ENCODE data around the gene RUFY3. TPM values are rescaled to one million over a fixed set of nuclear protein-coding genes. Genes with fewer than 3 reads are reported as not detected.

RUFY3 gene
- total and polyA plus RNA-seq, 2 of the 13 experiments (the other 11 are each of a cell fraction or from before 2014, with no cell fraction given): 17.9 to 25.3 TPM

- H3K36me3 ChIP-seq (replicated peaks in 1 of 2; ENCODE audit: control insufficient read depth in 1 of 2, insufficient read depth in 2 of 2, low read length in 2 of 2): no peaks in the 10 kb centered on the region
- peak overlapping the region; percentile 71 for H3K4me2 ChIP-seq (ENCODE audit: low read depth, low read length)
- CTCF ChIA-PET (ENCODE audit: low intra/inter-chr PET ratio, low total read pairs): no interaction called here
- H3K27me3 ChIP-seq (ENCODE audit: control insufficient read depth in 1 of 2, insufficient read depth in 2 of 2, low read length in 2 of 2): no peaks in the 10 kb centered on the region; a peak in 1 of 5 replicates
- in situ Hi-C loops (cut with HindIII; ENCODE audit: extremely low pct_ligation_motif_present, low pct_unique_long_range_greater_than_20kb): no loop called here
- 30% methylated on average over 7 of the region's 7 CpGs for WGBS (ENCODE audit: low lambda C conversion rate)
- H3K9ac ChIP-seq (ENCODE audit: insufficient read depth, low read depth, low read length): 0 out of 2 replicates have a peak overlapping the region, but pooled peaks have one; percentile 30
- peak overlapping the region; percentile 64 for H3K27ac ChIP-seq (ENCODE audit: extremely low read length, insufficient read depth, low read length)
- H3K4me1 ChIP-seq (ENCODE audit: insufficient read depth, low read length): peaks cover 80% of the 10 kb centered on the region
- POLR2A ChIA-PET: interaction anchor here (1.0 kb wide), 1 partner anchor 25 kb away, joined by 3 read pairs; no protein-coding TSS in a partner anchor
- H3K9me3 ChIP-seq (ENCODE audit: low read length): no peaks in the 10 kb centered on the region
- H3K4me3 ChIP-seq (replicated peaks in 1 of 3; ENCODE audit: insufficient read depth in 1 of 3, low read depth in 2 of 3, low read length in 3 of 3): peak overlapping the region; percentile 26 to 38 (median 27); a peak in 4 of 6 replicates
- H2AFZ ChIP-seq (ENCODE audit: low read length): peak overlapping the region; percentile 80
- intact Hi-C loops (cut with micrococcal nuclease; ENCODE audit: unreplicated experiment): loop anchor here (5.0 to 10.0 kb wide), 2 partner anchors 128 to 285 kb away; partner anchors contain the start of genes DCK and GRSF1
- H3K79me2 ChIP-seq (ENCODE audit: insufficient read depth, low read length): peaks cover 39% of the 10 kb centered on the region
- no peaks in the 10 kb centered on the region for H4K20me1 ChIP-seq (ENCODE audit: insufficient read depth, low read length)
- FAIRE-seq (no peak), ATAC-seq (peak; percentile 7), DNase-seq (ENCODE audit: low spot score) (peak; percentile 54)
- BruUV-seq (replicated peaks): no TSS peak
- 0 out of 2 replicates have a peak, but pooled peaks have one; percentile 13 for TF ChIP-seq IRF2 (CRISPR knock-in tag; IDR thresholded peaks at IDR 0.05)
- TF ChIP-seq FOXA3 (CRISPR knock-in tag; IDR thresholded peaks at IDR 0.05): peak; percentile 62; the same call in 1 of the 2 replicates
- peak; percentile 51; the same call in 1 of the 2 replicates for TF ChIP-seq GATAD2A (CRISPR knock-in tag; IDR thresholded peaks at IDR 0.05)
- no peak for TF ChIP-seq SOX6 (IDR thresholded peaks at IDR 0.05)
- TF ChIP-seq SOX6 (CRISPR knock-in tag; IDR thresholded peaks at IDR 0.05): peak; percentile 67
- TF ChIP-seq ZNF644 (CRISPR knock-in tag; IDR thresholded peaks at IDR 0.05; ENCODE audit: low read depth): peak; percentile 38; the same call in 1 of the 2 replicates
- TF ChIP-seq FOXA1 (IDR thresholded peaks at IDR 0.05): no peak
- peak; percentile 63 for TF ChIP-seq FOXA1 (CRISPR knock-in tag; IDR thresholded peaks at IDR 0.05)
- TF ChIP-seq SOX5 (CRISPR knock-in tag; IDR thresholded peaks at IDR 0.05; ENCODE audit: borderline replicate concordance): peak; percentile 30; the same call in 1 of the 2 replicates
- TF ChIP-seq ZNF639 (CRISPR knock-in tag; conservative IDR thresholded peaks at IDR 0.05): no peak
- peak; percentile 50; the same call in 1 of the 2 replicates for TF ChIP-seq ARID5B (CRISPR knock-in tag; IDR thresholded peaks at IDR 0.05)
- TF ChIP-seq HDAC2 (CRISPR knock-in tag; IDR thresholded peaks at IDR 0.05): 0 out of 2 replicates have a peak, but pooled peaks have one; percentile 30
- peak; percentile 16; the same call in 1 of the 2 replicates for TF ChIP-seq PAXIP1 (CRISPR knock-in tag; conservative IDR thresholded peaks at IDR 0.05)
- TF ChIP-seq RFX1 (IDR thresholded peaks at IDR 0.05): peak; percentile 44
- no peak for TF ChIP-seq ZMAT3 (CRISPR knock-in tag; conservative IDR thresholded peaks at IDR 0.05)
- TF ChIP-seq ZNF724P (CRISPR knock-in tag; IDR thresholded peaks at IDR 0.05; ENCODE audit: borderline replicate concordance): no peak
These were observed 12.1 kb upstream of the RUFY3 start for GRCh38 chr4:70709611-70710205.
